K562 (cell line): ENCODE measurements around the gene LCP2. TPM values are rescaled to one million over a fixed set of nuclear protein-coding genes. Genes with fewer than 3 reads are reported as not detected.
A peak's percentile ranks its signal among the peaks of the same experiment; 100 is the strongest.

ENCODE experiments used
- ATAC-seq: fragments of 200-7000 bp; cut with Tn5 transposase; 3 replicates; pipeline ENCODE4 v1.9.1; 2020; ENCODE audit warnings: moderate library complexity
- BruUV-seq: library from RNA; stranded (reverse); fragments of 400-500 nt; replicated peaks from 2 replicates; lab custom pipeline; 2021; lab: Mats Ljungman, UMichigan
- CTCF ChIA-PET: fragments of 300-600 bp; formaldehyde crosslinking; extraction: SDS; loops from one replicate; lab custom pipeline; 2021; ENCODE audit warnings: low intra/inter-chr PET ratio; lab: Yijun Ruan, JAX
- POLR2A ChIA-PET: fragments of 300-600, 350-650 bp; sonication (Branson Sonifier 250); formaldehyde crosslinking; extraction: SDS; loops from one replicate; lab custom pipeline; 2021; ENCODE audit warnings: antibody characterized with exemption, inconsistent platforms; lab: Yijun Ruan, JAX
- DNase-seq, 4 experiments: peaks; one replicate each; pipeline versions ENCODE4 v3.0.0 to v3.0.0-alpha.2; 2011 to 2018; ENCODE audit warnings: low spot score in 3 of 4, mixed read lengths in 3 of 4; ENCODE audit errors: extremely low read depth in 1 of 4
- FAIRE-seq: peaks from 2 replicates; lab custom pipeline; 2011; peaks lifted over from hg19 to GRCh38; lab: Jason Lieb, UNC
- H2AFZ ChIP-seq: 2 replicates; pipeline ENCODE4 v1.6.0; 2011; ENCODE audit warnings: low read depth, low read length, control low read depth, inconsistent platforms
- H3K27ac ChIP-seq: fragments of 200-600 bp; 3 replicates; pipeline ENCODE4 v1.8.0; 2011; ENCODE audit warnings: low read depth, mild to moderate bottlenecking, control low read depth, inconsistent platforms, low read length, moderate library complexity, mixed read lengths; ENCODE audit errors: extremely low read depth
- H3K27me3 ChIP-seq, 2 experiments: fragments of 300-600 bp in 1 of 2; 2 replicates in 1 of 2; 3 replicates in 1 of 2; pipeline versions ENCODE4 v1.6.0 to v1.8.0; 2011; ENCODE audit warnings: inconsistent platforms in 2 of 2, low read length in 2 of 2, mild to moderate bottlenecking in 1 of 2, mixed read lengths in 1 of 2, moderate library complexity in 1 of 2; ENCODE audit not compliant: control insufficient read depth in 2 of 2, insufficient read depth in 2 of 2
- H3K36me3 ChIP-seq: fragments of 300-600 bp; 3 replicates; pipeline ENCODE4 v1.8.0; 2011; ENCODE audit warnings: mild to moderate bottlenecking, low read length, inconsistent platforms; ENCODE audit not compliant: control insufficient read depth, insufficient read depth
- H3K4me1 ChIP-seq, 2 experiments: fragments of 200-600 bp in 1 of 2; replicated peaks in 1 of 2; 2 replicates in 1 of 2; 3 replicates in 1 of 2; pipeline versions ENCODE4 v1.5.1 to v1.8.0; 2011; ENCODE audit warnings: inconsistent platforms in 2 of 2, low read length in 2 of 2, mild to moderate bottlenecking in 1 of 2, mixed read lengths in 1 of 2, moderate library complexity in 1 of 2; ENCODE audit not compliant: control insufficient read depth in 2 of 2, insufficient read depth in 2 of 2
- H3K4me2 ChIP-seq: 2 replicates; pipeline ENCODE4 v1.6.1; 2011; ENCODE audit warnings: low read length, control low read depth, inconsistent platforms, mixed read lengths; ENCODE audit not compliant: insufficient read depth
- H3K4me3 ChIP-seq: fragments of 200-600 bp; sonication (generic), shearing (Covaris generic); 2 replicates; pipeline ENCODE4 v1.5.1; 2016; ENCODE audit warnings: control low read depth, inconsistent platforms
- H3K79me2 ChIP-seq: fragments of 200-600 bp; 3 replicates; pipeline ENCODE4 v1.8.0; 2011; ENCODE audit warnings: low read length, inconsistent platforms; ENCODE audit not compliant: control insufficient read depth, insufficient read depth
- H3K9ac ChIP-seq, 2 experiments: 2 replicates each; pipeline versions ENCODE4 v1.6.0 to v1.6.1; 2011; ENCODE audit warnings: low read depth in 2 of 2, low read length in 2 of 2, control low read depth in 1 of 2, inconsistent platforms in 1 of 2, mild to moderate bottlenecking in 1 of 2, mixed read lengths in 1 of 2; ENCODE audit not compliant: insufficient read depth in 1 of 2
- H3K9me1 ChIP-seq: one replicate; pipeline ENCODE4 v1.6.0; 2011; ENCODE audit warnings: inconsistent platforms, mild to moderate bottlenecking, low read length, moderate library complexity; ENCODE audit not compliant: control insufficient read depth, insufficient read depth
- H3K9me3 ChIP-seq: replicated peaks from 2 replicates; pipeline ENCODE4 v1.5.1; 2011; ENCODE audit warnings: low read depth, low read length, inconsistent platforms; ENCODE audit not compliant: control insufficient read depth, insufficient read depth
- H4K20me1 ChIP-seq: replicated peaks from 2 replicates; pipeline ENCODE4 v1.6.1; 2011; ENCODE audit warnings: low read length, inconsistent platforms, mixed read lengths; ENCODE audit not compliant: control insufficient read depth, insufficient read depth
- CLOCK ChIP-seq: fragments of 250-450 bp; sonication (Bioruptor Pico); IDR thresholded peaks from 2 replicates; pipeline ENCODE4 v1.4.0; 2020; ENCODE audit warnings: mild to moderate bottlenecking, moderate library complexity, borderline replicate concordance
- NR2C2 ChIP-seq, 2 experiments: fragments of 200-800 bp in 1 of 2; sonication (Bioruptor generic) in 1 of 2; sonication (generic) in 1 of 2; formaldehyde crosslinking in 1 of 2; IDR thresholded peaks; 2 replicates each; pipeline versions ENCODE4 v1.6.1 to v1.8.0; 2016 to 2022; ENCODE audit warnings: mild to moderate bottlenecking in 1 of 2, missing compliant biosample characterization in 1 of 2, missing genetic modification characterization in 1 of 2, missing genetic modification reagents in 1 of 2
- WGBS: fragments of 100-300 bp; shearing (Covaris generic); methylation state at CpG from one replicate; pipeline ENCODE4 v1.1.6; 2016; ENCODE audit warnings: low coverage, mixed read lengths; ENCODE audit not compliant: insufficient coverage; ENCODE audit errors: missing lambda C conversion rate; 5-methylcytosine and 5-hydroxymethylcytosine counted together
- in situ Hi-C: fragments of 300-500 bp; cut with MboI; formaldehyde crosslinking; loops from 4 replicates; pipeline ENCODE4 v1.15.0; 2018; ENCODE audit warnings: inconsistent platforms, mixed read lengths
- intact Hi-C: fragments of 100-400 bp; cut with micrococcal nuclease; formaldehyde crosslinking; loops from 2 replicates; pipeline ENCODE4 v1.14.2; 2022
- polyA plus RNA-seq, 8 experiments: library from polyadenylated mRNA; depleted of rRNA in 4 of 8; stranded (reverse) in 5 of 8; unstranded in 3 of 8; fragments of >200 nt; fragmentation: Nextera tagmentation in 2 of 8; fragmentation: Illumina TruSeq in 1 of 8; extraction: Ambion mirVana in 2 of 8; extraction: Trizol in 1 of 8; gene quantifications; 2 replicates each; pipeline versions ENCODE4 v1.2.1 to v1.2.3, GENCODE V29; 2011 to 2014; ENCODE audit warnings: inconsistent platforms in 1 of 8, missing spikeins in 1 of 8
- total RNA-seq, 7 experiments: library from RNA; depleted of rRNA in 6 of 7; stranded (reverse); fragments of >200 nt in 6 of 7; fragmentation: Illumina TruSeq in 2 of 7; extraction: Trizol in 2 of 7; gene quantifications; 2 replicates each; pipeline versions ENCODE4 v1.2.1 to v1.2.3, GENCODE V29; 2011 to 2021; ENCODE audit warnings: low replicate concordance in 1 of 7

Gene LCP2
- total and polyA plus RNA-seq, 9 of the 15 experiments (the other 6 are each of a cell fraction or from before 2014, with no cell fraction given) = 4.0 to 31.3 (median 14.6) TPM

- no peak for TF ChIP-seq CLOCK (CRISPR knock-in tag)
- no peak for TF ChIP-seq NR2C2 (CRISPR knock-in tag; IDR thresholded peaks at IDR 0.05)
- 0 out of 2 replicates have a peak, but pooled peaks have one; percentile 4 for TF ChIP-seq NR2C2 (tag; IDR thresholded peaks at IDR 0.05)
- CTCF ChIA-PET = no interaction called here
- Histone ChIP-seq H3K4me3 (no peak overlapping the region), H3K79me2 (no peaks in the 10 kb centered on the region), H3K9me3 (no peaks in the 10 kb centered on the region), H3K4me2 (peak overlapping the region; percentile 21; the same call in 1 of the 2 replicates), H3K4me1 (peaks cover 10 to 63% of the 10 kb centered on the region in 2 experiments), H3K9ac (no peak overlapping the region), H4K20me1 (no peaks in the 10 kb centered on the region), H2AFZ (peak overlapping the region; percentile 76), H3K27ac (peak overlapping the region; percentile 50; the same call in 2 of the 3 replicates), H3K36me3 (no peaks in the 10 kb centered on the region), H3K9me1 (no peaks in the 10 kb centered on the region), H3K27me3 (no peaks in the 10 kb centered on the region)
- FAIRE-seq = no peak
- no peak for ATAC-seq
- WGBS = 45% methylated on average over 8 of the region's 8 CpGs
- no TSS peak for BruUV-seq
- in situ Hi-C loops = no loop called here
- no peak for DNase-seq
- intact Hi-C loops = no loop called here
- POLR2A ChIA-PET = interaction anchor here (0.9 kb wide), 1 partner anchor 21 kb away, joined by 3 read pairs; no protein-coding TSS in a partner anchor
These were observed 6.0 kb upstream of the LCP2 start for GRCh38 chr5:170303549-170303948.
